RPMI7951 (cell line): Measurements from ENCODE around the gene TCF4. TPM values are rescaled to one million over a fixed set of nuclear protein-coding genes. Genes with fewer than 3 reads are reported as not detected.

Source experiments
- DNase-seq: peaks from one replicate; pipeline ENCODE4 v3.0.0-alpha.2; 2012; ENCODE audit warnings: low read depth
- total RNA-seq: library from RNA; depleted of rRNA; stranded (reverse); fragments of >200 nt; shearing (Covaris generic); gene quantifications from 2 replicates; pipeline ENCODE4 v1.2.3, GENCODE V29; 2014

Gene TCF4
- total RNA-seq, 1 experiment from 2014 or later: 89.8 TPM

GRCh38 chr18:55301824-55302166 lies 286.2 kb downstream of the TCF4 start:
- DNase-seq: no peak

DNA sequence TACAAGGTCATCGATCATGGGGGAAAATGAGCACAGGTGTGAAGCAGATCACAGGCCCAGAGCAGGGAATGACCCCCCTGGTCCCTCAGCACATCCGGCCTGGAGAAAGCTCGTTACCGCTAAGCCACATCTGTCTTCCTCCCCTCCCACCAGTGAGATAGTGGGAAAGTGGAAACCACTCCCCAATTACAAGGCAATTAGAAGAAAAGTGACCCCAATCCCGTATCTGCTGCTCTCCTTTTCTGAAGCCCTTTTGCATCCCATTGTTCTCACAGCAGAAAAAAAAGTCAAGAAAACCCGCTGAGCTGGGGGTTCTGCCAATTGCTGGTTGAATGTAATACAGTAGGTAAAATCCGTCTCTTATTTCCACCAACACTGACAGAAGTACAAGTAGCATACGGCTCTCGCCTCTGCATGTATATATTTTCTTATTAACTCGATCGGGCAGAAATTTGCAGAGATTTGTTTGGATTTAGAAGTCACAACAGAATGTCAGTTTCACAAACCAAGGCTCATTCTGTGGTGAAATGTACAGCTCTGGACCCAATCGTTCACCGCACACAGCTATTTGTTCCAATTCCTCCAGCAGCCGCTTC lies 287.0 kb downstream of the TCF4 start:
- DNase-seq: peak; percentile 78

DNA sequence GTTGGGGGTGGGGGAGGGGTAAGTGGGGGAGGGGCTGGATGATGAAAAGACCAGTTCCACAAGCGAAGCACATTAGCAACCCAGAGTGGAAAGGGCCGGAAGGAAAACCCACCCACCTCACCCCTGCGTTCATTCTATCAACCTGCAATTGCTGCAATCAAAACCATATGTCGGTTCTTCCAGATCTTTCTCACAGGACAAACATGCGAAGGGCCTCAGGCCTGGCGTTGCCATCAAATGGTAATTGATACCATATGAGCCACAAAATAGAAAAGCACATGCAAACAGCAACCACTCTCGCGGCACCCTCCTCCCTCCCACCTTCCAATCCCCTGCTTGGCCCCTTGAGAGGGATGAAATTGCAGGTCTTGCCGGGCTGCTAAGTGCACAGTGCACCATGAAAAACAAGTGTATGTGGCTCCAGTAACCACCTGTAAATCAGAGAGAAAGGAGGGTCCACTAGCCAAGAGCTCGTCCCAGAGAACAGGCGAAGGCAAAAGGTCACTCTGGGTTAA lies 287.5 kb downstream of the TCF4 start:
- DNase-seq: peak; percentile 98

DNA sequence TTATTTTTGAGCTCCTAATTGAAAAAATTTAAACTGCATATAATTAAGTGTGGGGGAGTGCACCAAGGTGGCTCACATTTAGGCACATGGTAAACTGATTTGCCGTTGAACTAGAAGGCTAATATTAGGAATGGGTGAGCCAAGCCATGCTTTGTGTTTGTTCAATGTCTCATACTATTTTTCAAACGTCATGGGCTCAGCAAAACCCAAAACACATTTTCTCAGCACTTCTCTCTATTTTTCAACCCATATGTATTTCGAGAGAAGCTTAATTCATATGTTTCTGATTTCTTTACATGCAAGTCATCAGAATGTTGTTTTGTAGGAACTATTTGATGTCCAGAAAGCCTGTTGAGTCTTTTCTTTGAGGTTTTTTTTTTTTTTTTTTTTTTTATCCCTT lies 291.2 kb downstream of the TCF4 start:
- no peak for DNase-seq

GRCh38 chr18:55296115-55296514 lies 291.9 kb downstream of the TCF4 start:
- no peak for DNase-seq

DNA sequence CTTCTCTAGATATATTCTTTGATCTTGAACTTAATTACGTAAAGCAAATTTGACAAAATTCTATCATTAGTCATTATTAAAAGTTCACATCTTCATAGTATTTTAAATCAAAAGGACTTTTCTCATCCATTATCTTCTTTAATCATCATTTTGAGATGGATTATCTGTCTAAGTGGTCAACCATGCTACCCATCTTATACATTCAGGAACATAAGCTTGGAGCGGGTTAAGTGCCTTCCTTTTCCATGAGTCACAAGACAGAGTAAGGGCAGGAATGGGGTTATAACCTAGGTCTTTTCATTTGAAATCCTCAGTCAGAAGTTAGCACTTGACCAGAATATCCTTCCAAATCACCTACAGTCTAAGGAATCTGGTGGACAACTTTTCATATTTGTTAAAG lies 297.1 kb downstream of the TCF4 start:
- peak; percentile 62 for DNase-seq

GRCh38 chr18:55289775-55290174 lies 298.2 kb downstream of the TCF4 start:
- DNase-seq: no peak

DNA sequence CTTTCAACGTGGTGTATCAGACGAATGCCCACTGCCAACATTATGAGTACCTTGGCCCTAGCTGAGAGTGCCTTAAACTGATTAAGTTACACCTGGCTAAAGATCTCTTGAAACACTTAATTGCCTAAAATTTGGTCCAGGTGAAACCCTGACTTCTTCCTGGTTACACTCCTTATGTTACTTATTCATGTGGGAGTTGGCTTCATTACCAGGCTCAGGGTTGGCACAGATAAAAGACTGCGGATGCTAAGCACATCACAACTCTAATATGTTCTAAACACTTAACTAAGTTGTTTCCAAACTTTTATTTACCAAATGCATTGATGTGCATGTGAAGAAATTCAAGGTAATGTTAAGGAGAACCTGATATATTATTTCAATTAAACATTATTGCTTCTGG lies 298.9 kb downstream of the TCF4 start:
- DNase-seq: no peak

DNA sequence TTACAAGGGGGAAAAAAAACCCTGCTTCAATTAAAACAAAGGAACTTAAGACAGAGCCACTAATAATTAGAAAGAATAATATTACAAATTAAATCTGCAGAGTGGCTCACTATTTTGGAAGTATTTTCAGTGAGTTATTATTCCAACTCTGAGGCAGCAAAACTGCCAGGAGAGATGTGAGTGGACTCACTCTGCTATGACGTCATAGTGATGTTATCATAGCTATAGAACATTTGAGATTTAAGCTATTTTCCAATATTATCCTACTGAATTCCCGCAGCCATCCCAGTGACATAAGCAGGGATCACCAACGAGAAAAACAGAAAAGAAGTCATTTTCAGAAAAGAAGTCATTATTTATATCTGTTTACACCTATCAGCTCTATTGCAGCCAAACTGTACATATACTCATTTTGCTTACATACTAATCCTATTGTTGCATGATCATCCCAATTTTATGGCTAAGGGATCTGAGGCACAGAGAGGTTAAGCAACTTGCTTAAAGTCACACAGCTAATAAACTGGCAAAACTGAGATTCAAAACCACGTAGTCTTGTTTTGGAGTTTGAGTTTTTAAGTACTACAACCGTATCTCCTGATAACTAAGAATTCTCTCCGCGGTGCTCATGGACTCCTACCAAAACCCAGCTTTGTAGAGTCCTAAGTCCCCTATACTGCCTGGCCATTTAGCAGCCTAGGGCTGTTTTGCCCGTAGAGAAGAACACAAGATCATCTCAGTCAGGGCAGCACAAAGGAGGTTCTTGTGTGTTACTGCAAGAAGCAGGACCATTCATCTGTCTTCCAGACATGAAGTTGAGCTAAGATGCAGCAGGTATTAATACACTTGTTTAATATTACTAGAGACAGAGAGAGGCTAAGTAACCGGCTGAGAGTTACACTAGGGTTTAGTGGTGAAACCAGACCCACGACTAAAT lies 299.8 kb downstream of the TCF4 start:
- DNase-seq: no peak

DNA sequence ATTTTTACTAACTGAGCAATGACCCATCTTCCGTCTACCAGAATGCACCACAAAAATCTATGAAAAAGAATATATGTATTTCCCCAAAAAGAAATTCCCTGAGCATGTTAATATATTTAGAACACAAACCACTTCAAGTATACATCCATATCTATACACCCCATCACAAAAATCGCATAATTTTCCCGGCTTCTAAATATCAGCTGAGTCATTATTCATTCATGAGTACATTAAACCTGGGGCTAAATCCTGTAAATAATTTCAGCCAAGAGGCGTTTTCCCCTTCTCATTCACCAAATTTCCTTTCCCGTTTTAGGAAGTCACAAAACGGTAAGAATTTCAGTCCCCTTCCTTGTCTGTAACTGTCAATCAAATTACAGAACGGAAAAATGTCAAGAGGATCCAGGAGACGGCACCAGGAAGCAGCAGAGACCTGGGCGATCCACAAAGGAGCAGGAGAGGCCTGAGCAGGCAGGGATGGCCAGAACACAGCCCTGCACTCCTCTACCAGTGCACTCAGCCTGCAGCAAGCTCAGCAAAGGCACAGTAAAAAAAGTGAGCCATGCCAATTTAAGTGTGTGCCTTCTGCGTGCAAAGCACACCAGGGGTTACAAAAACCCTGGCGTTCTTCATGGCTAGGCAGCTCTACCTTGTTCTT lies 300.7 kb downstream of the TCF4 start:
- DNase-seq: peak; percentile 30

DNA sequence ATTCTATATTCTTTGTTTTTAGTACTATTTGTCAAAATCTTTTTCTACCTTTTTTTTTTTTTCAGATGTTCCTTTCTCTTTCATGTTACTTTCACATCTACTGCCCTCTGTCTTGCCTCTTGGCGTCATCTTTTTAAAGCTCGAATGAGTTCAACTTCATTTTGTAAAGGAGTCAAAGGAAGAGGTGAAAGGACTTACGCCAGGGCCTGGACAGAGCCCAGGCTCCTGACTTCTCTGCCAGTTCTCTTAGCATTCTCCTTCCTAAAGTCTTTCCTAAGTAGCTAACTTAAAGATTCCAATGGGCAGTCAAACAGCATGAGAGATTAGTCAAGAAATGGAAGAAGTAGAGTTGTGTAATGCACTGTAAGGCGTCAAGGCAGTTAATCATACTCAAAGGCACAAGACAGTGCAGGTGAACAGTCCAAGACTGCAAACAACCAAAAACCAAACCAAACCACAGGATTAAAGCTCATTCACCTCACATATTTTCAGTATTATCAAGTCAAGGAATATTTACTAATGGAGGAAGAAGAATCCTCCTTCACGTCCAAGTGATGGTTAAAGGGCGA lies 301.7 kb downstream of the TCF4 start:
- peak; percentile 19 for DNase-seq

DNA sequence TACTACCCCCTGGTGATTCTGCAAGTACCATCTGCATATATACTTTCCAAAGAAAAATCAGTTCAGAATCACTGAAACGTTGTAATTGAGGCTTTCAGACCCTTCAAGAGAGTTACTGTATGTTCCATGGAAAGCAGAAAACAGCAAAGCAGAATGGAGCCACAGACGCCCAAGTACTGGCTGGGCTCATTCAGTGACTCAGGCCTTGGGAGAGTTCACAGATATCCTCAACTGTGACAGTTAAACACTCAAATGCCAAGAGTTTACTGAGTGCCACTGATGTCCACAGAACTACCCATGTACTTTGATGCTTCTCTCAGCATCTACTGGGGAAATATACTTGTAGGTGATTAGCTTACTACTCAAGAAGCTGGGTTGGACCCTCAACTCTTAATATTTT lies 303.4 kb downstream of the TCF4 start:
- peak; percentile 46 for DNase-seq

DNA sequence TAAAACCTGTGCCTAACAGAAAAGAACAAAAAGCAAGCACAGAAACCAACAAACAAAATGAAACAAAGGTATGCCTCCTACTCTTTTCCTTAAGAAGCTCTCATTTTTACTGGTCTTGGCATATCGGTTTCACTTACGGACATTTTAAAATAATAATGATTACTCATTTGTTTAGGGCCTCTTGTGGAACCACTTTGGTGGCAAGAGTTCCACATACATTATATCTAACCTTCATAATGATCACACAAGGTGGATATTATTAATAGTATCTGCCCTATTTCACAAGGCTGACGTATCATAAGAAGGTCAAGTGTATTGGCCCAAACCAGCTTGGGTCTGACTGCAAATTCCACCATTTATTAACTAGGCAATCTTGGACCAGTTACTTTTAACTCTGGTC lies 304.7 kb downstream of the TCF4 start:
- no peak for DNase-seq

GRCh38 chr18:55280503-55280902 lies 307.5 kb downstream of the TCF4 start:
- peak; percentile 46 for DNase-seq

GRCh38 chr18:55275039-55275901 lies 312.7 kb downstream of the TCF4 start:
- peak; percentile 96 for DNase-seq

- DNase-seq: peak; percentile 90
These were observed 315.3 kb downstream of the TCF4 start for GRCh38 chr18:55272510-55273243.

DNA sequence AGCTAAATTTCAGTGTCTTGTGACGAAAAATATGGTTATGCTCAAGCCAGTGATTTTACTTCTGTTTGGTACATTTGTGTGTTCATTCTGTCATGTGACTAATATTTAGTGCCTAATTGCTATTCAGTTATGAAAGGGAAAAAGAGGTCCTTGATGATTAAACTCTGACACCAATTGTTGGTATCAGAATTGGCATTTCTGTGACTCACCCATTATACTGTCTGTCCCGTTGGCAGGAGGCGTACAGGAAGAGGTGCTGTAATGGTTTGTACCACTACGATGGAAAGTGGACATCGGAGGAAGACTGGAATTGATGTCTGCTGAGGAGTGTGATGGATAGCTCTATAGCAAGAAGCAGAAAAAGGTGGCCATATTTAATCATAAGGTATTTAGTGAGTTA lies 318.4 kb downstream of the TCF4 start:
- DNase-seq: peak; percentile 53

- DNase-seq: no peak
These were observed 319.2 kb downstream of the TCF4 start for GRCh38 chr18:55268628-55269275.

GRCh38 chr18:55268151-55268601 lies 319.8 kb downstream of the TCF4 start:
- DNase-seq: no peak

DNA sequence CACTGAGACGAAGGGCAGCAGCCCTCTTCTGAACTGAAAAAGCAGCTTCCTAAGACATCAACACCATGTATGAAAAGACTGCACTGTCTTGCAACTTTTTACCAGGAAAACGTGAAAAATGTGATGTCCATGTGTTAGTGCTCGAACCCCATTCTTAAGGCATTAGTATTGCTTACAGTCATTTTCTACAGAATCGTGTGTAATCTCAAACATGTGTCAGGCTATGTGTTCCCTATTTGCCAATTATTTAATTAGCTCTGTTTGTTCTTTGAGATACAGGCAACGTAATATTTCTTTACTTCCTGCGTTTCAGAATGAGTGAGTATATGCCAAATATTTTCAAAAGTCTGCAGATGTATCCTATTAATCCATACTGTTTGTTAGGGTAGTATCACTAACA lies 321.0 kb downstream of the TCF4 start:
- DNase-seq: no peak
